SIG-M5 (cell line): ENCODE results near the gene INVS.
"Not testable (repeated sequence)": the region's sequence is repeated elsewhere in the genome, so short reads cannot be mapped to it uniquely, and the experiment has no call there.

Experiments used
- DNase-seq: peaks from one replicate; lab custom pipeline; 2025; lab: John Stamatoyannopoulos, UW

INVS gene

GRCh38 chr9:100196828-100197227, 97.8 kb downstream of the INVS start:
- no peak for DNase-seq

DNA sequence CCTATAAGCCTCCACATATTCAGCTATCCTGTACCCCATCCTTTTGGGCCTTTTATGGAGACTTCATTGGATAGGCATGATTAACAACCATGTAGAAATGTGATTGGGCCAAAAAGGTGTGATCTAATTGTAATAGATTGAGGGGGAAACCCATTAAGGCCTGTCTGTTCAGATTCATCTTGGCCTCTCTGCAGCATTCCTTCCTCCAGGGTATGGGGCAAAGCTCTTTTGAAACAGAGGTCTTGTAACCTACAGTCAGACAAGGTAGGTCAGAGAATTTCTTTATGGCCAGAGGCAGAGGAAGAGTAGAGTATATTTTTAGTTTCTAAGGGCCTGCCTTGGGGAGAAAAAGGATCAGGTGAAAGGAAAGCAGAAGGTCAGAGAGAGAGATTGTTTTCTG, 98.5 kb downstream of the INVS start:
- no peak for DNase-seq

GRCh38 chr9:100202806-100203205, 103.8 kb downstream of the INVS start:
- no peak for DNase-seq

GRCh38 chr9:100204796-100205195, 105.8 kb downstream of the INVS start:
- no peak for DNase-seq

GRCh38 chr9:100206899-100207298, 107.9 kb downstream of the INVS start:
- DNase-seq: no peak

- DNase-seq: no peak
Observed at GRCh38 chr9:100208673-100209072, 109.6 kb downstream of the INVS start.

- DNase-seq: no peak
Observed at GRCh38 chr9:100211476-100211875, 112.4 kb downstream of the INVS start.

DNA sequence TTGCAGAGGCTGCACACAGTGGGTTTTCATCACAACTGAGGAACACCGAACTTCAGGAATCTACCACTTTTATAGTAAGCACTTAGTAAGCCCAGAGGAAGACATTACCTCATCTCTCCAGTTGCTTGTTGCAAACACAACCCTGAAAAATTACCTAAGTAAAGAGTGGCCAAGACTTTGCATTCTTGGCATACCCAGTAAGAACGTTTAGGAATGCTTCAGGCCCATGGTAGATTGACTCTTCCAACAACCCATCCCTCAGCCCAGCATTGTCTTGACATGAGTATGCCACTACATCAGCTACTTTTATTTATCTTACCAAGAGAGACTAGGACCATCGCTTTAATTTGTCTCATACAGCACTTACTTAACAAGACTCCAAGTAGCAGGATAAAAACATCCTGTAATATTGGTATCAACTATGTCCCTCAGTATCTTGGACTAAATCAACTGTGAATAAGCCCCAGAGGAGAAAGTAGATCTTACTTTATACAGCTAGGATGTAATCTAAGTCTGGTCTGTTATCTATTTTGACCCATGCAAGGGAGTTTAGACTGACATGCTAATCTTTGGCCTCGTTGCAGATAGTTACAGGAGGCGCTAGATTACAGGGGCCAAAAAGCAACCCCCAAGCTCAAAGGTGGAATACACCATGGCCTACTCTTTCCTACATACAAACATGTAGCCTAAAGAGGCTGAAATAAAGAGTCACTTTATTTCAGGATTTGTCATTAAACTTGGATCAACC, 114.9 kb downstream of the INVS start:
- DNase-seq: no peak

DNA sequence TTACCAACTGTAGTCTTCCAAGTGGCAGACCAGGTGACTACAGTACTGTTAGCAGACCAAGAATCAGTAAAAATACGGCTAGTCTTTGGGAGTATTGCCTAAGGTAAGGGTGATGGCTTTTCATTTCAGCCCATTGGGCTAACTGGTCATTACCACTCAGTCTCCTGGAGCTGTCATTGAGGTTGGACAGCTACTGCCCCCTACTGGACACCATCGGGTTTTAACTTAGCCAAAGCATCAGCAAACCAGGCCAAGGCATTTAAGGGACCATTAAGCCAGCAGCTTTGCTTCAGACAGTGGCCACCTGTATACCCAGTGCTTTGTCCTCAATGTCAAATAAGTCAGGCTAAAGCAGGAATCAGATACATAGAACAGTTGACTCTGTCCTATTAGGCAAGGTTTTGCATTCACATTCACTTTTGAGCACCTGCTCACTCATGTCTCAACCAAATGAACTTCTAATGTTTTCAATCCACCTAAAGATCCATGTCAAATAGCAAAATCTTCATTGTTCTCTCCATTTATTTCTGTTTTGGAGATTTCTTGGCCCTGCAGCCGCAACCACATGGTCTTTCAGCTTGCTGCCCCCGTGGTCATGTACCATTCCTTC, 117.2 kb downstream of the INVS start:
- no peak for DNase-seq

- no peak for DNase-seq
Observed at GRCh38 chr9:100217536-100217935, 118.5 kb downstream of the INVS start.

DNA sequence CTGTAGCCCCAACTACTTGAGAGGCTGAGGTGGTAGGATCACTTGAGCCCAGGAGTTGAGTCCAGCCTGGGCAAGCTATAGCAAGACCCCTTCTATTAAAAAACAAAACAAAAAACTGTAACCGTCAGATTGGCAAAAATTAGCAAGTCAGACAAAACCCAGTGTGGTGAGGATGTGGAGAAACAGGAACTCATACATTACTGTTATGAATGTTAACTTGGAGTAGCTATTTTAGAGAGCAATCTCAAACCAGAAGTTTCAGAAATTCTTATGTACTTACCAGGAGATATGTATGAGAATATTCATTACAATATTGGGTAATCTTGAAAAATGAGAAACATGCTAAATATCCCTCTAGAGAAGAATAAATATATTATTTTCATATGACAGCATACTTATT, 120.3 kb downstream of the INVS start:
- DNase-seq: no peak

- DNase-seq: no peak
Observed at GRCh38 chr9:100220936-100221335, 121.9 kb downstream of the INVS start.

GRCh38 chr9:100221538-100221937, 122.5 kb downstream of the INVS start:
- no peak for DNase-seq

DNA sequence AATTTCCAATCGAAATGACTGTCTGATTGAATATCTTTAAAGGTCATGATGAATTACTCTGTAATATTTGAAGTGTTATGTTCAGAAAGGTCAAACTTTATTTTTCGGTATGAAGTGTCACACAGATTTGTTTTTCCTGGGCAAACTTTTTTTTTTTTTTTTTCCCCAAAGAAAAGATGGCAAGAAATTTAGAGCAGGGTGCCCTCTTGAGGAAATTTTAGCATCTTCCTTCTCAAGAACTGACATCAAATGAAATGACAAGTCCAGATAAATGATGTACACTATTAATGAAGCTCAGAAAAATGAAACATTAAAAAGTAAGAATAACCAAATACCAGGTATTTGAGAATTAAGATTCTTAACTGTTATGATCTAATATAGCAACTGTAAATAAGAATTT, 123.6 kb downstream of the INVS start:
- no peak for DNase-seq

- no peak for DNase-seq
Observed at GRCh38 chr9:100227636-100228035, 128.6 kb downstream of the INVS start.

- no peak for DNase-seq
Observed at GRCh38 chr9:100228352-100228869, 129.4 kb downstream of the INVS start.

- DNase-seq: no peak
Observed at GRCh38 chr9:100229136-100229535, 130.1 kb downstream of the INVS start.

GRCh38 chr9:100229561-100229960, 130.5 kb downstream of the INVS start:
- DNase-seq: no peak

DNA sequence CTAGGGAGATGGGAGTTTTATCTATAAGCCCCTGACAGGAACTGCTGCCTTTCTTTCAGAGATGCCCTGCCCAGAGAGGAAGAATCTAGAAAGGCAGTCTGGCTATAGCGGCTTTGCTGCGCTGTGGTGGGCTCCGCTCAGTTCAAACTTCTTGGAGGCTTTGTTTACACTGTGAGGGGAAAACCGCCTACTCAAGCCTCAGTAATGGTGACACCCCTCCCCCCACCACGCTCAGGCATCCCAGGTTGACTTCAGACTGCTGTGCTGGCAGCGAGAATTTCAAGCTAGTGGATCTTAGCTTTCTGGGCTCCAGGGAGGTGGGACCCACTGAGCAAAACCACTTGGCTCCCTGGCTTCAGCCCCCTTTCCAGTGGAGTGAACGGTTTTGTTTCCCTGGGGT, 137.9 kb downstream of the INVS start:
- DNase-seq: not testable (repeated sequence)

GRCh38 chr9:100240512-100240911, 141.5 kb downstream of the INVS start:
- DNase-seq: no peak

DNA sequence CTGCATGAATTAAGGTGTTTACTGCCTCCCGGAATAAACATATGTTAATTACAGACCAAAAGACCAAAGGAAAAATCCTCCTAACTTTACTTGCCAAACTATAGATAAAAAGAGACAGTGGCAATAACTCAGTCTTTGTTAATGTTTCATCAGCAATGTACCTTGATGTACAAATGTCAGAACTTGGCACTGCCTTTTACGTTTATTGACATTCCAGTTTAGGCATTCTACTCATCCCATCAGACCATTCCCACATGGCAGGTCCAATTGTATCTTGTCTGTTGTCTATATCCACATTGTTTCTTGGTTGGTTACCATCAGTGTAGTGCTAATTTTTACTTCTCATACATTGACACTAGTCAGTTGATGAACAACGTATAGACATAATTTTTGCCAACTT, 168.2 kb downstream of the INVS start:
- DNase-seq: no peak

- no peak for DNase-seq
Observed at GRCh38 chr9:100268271-100268670, 169.2 kb downstream of the INVS start.

DNA sequence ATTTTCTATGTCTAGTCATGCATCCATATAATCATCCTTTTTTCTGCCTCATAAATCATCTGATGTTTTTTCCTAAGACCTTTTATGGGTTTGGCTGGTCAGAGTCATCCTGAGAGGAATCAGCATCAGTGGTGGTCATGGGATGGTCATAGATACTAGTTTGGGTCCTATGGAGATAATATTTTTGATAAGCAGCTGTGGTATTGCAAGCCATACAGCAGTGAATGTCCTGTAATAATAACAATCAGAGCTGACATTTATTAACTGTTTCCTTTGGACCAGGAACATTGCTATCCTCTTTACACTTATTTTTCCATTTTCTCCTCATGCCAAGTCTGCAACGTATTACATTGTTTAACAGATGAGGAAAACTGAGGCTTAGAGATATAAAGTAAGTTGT, 170.6 kb downstream of the INVS start:
- DNase-seq: no peak
